GM12892 (cell line): ENCODE results near the gene SLC25A26.

Source experiments
- POLR2A ChIP-seq: IDR thresholded peaks from 2 replicates; pipeline ENCODE4 v1.6.1; 2011; ENCODE audit warnings: low read depth, low read length, control low read depth
- TAF1 ChIP-seq: IDR thresholded peaks from 2 replicates; pipeline ENCODE4 v1.6.1; 2011; ENCODE audit warnings: low read depth, mild to moderate bottlenecking, control low read depth, low read length, borderline replicate concordance

GRCh38 chr3:66394753-66395249 is 174.0 kb downstream of the SLC25A26 start:
- TF ChIP-seq POLR2A (no peak), TAF1 (no peak)
